ENCODE measurements around the gene CENPT.

GRCh38 chr16:67882374-67883145, 35.1 kb upstream of the CENPT start:
- TF ChIP-seq, protein P1, sequence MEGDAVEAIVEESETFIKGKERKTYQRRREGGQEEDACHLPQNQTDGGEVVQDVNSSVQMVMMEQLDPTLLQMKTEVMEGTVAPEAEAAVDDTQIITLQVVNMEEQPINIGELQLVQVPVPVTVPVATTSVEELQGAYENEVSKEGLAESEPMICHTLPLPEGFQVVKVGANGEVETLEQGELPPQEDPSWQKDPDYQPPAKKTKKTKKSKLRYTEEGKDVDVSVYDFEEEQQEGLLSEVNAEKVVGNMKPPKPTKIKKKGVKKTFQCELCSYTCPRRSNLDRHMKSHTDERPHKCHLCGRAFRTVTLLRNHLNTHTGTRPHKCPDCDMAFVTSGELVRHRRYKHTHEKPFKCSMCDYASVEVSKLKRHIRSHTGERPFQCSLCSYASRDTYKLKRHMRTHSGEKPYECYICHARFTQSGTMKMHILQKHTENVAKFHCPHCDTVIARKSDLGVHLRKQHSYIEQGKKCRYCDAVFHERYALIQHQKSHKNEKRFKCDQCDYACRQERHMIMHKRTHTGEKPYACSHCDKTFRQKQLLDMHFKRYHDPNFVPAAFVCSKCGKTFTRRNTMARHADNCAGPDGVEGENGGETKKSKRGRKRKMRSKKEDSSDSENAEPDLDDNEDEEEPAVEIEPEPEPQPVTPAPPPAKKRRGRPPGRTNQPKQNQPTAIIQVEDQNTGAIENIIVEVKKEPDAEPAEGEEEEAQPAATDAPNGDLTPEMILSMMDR (CRISPR knock-in tag; IDR thresholded peaks at IDR 0.05), result 0 out of 2 replicates have a peak, but pooled peaks have one; percentile 14
- TF ChIP-seq, protein P2, sequence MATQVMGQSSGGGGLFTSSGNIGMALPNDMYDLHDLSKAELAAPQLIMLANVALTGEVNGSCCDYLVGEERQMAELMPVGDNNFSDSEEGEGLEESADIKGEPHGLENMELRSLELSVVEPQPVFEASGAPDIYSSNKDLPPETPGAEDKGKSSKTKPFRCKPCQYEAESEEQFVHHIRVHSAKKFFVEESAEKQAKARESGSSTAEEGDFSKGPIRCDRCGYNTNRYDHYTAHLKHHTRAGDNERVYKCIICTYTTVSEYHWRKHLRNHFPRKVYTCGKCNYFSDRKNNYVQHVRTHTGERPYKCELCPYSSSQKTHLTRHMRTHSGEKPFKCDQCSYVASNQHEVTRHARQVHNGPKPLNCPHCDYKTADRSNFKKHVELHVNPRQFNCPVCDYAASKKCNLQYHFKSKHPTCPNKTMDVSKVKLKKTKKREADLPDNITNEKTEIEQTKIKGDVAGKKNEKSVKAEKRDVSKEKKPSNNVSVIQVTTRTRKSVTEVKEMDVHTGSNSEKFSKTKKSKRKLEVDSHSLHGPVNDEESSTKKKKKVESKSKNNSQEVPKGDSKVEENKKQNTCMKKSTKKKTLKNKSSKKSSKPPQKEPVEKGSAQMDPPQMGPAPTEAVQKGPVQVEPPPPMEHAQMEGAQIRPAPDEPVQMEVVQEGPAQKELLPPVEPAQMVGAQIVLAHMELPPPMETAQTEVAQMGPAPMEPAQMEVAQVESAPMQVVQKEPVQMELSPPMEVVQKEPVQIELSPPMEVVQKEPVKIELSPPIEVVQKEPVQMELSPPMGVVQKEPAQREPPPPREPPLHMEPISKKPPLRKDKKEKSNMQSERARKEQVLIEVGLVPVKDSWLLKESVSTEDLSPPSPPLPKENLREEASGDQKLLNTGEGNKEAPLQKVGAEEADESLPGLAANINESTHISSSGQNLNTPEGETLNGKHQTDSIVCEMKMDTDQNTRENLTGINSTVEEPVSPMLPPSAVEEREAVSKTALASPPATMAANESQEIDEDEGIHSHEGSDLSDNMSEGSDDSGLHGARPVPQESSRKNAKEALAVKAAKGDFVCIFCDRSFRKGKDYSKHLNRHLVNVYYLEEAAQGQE (IDR thresholded peaks at IDR 0.05; ENCODE audit: borderline replicate concordance in 1 of 2, low read depth in 1 of 2, low read length in 2 of 2), result no peak
- TF ChIP-seq RXRA (CRISPR knock-in tag; IDR thresholded peaks at IDR 0.05) (no peak), PPARG (CRISPR knock-in tag; conservative IDR thresholded peaks at IDR 0.05) (no peak), NBN (conservative IDR thresholded peaks at IDR 0.05) (no peak)
